Superior temporal gyrus (tissue), 1 donor: ENCODE measurements around the gene C5orf22.

Source experiments
- DNase-seq: peaks from one replicate; pipeline ENCODE4 v3.0.0-alpha.2; 2016; ENCODE audit errors: extremely low spot score

The C5orf22 gene

GRCh38 chr5:31604240-31604639, 72.1 kb downstream of the C5orf22 start:
- no peak for DNase-seq

DNA sequence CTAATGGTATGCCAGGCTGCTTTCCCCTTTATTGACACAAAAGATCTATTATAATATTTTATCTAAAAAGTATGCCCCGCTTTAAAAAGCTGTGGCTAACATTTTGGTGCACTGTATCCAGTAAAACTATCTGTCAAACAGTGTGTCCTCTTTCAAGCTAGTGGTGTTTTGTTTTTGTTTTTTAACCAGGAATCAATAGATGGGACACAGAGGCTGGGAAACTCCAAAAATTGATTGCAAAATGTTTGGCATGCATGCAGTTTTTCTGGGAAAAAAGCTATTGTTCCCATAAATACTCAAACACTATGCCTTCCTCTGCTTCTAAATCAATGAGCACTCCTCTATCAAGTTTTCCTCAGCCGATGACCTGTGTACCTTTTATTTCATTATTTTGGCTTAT, 72.5 kb downstream of the C5orf22 start:
- no peak for DNase-seq
